ENCODE data around the gene TRIM44.

- TF ChIP-seq CTCF (optimal IDR thresholded peaks at IDR 0.05 in 1 of 3, IDR thresholded peaks at IDR 0.05 in 1 of 3, conservative IDR thresholded peaks at IDR 0.05 in 1 of 3; ENCODE audit: extremely low read depth in 1 of 3, insufficient read depth in 2 of 3, low read length in 3 of 3) (no peak), EZH2 (IDR thresholded peaks at IDR 0.05; ENCODE audit: low read length) (no peak)
These were observed 99.3 kb downstream of the TRIM44 start for GRCh38 chr11:35761899-35762298.
